GM18909 (cell line): Measurements from ENCODE around the gene PTGFRN.

Source experiments
- ATAC-seq: cut with Tn5 transposase; IDR thresholded peaks from one replicate; pipeline ENCODE4 v1.9.1; 2021; ENCODE audit warnings: mild to moderate bottlenecking; ENCODE audit not compliant: unreplicated experiment, poor library complexity

Gene PTGFRN

GRCh38 chr1:116914667-116915066 lies 5.0 kb downstream of the PTGFRN start:
- ATAC-seq, result no peak

GRCh38 chr1:116915086-116915661 lies 5.5 kb downstream of the PTGFRN start:
- no peak for ATAC-seq

- no peak for ATAC-seq
These were observed 6.3 kb downstream of the PTGFRN start for GRCh38 chr1:116916002-116916401.

GRCh38 chr1:116916533-116917445 lies 7.1 kb downstream of the PTGFRN start:
- no peak for ATAC-seq

GRCh38 chr1:116918714-116919357 lies 9.1 kb downstream of the PTGFRN start:
- no peak for ATAC-seq

GRCh38 chr1:116919802-116920201 lies 10.1 kb downstream of the PTGFRN start:
- ATAC-seq, result no peak

GRCh38 chr1:116920211-116920610 lies 10.5 kb downstream of the PTGFRN start:
- ATAC-seq, result no peak

- no peak for ATAC-seq
These were observed 11.7 kb downstream of the PTGFRN start for GRCh38 chr1:116921301-116921885.

GRCh38 chr1:116921937-116922336 lies 12.2 kb downstream of the PTGFRN start:
- ATAC-seq, result no peak

- no peak for ATAC-seq
These were observed 13.7 kb downstream of the PTGFRN start for GRCh38 chr1:116923421-116923820.

- ATAC-seq, result no peak
These were observed 17.5 kb downstream of the PTGFRN start for GRCh38 chr1:116927049-116927798.

GRCh38 chr1:116929961-116930592 lies 20.4 kb downstream of the PTGFRN start:
- ATAC-seq, result no peak

- ATAC-seq, result no peak
These were observed 21.6 kb downstream of the PTGFRN start for GRCh38 chr1:116931016-116931918.

- ATAC-seq, result no peak
These were observed 24.1 kb downstream of the PTGFRN start for GRCh38 chr1:116933606-116934515.

- no peak for ATAC-seq
These were observed 25.0 kb downstream of the PTGFRN start for GRCh38 chr1:116934586-116935207.

- ATAC-seq, result no peak
These were observed 28.5 kb downstream of the PTGFRN start for GRCh38 chr1:116938216-116938615.
